ENCODE results near the gene SMAD3. TPM values are rescaled to one million over a fixed set of nuclear protein-coding genes. Genes with fewer than 3 reads are reported as not detected.

Gene SMAD3
- total RNA-seq, 1 experiment from 2014 or later: 54.8 TPM

DNA sequence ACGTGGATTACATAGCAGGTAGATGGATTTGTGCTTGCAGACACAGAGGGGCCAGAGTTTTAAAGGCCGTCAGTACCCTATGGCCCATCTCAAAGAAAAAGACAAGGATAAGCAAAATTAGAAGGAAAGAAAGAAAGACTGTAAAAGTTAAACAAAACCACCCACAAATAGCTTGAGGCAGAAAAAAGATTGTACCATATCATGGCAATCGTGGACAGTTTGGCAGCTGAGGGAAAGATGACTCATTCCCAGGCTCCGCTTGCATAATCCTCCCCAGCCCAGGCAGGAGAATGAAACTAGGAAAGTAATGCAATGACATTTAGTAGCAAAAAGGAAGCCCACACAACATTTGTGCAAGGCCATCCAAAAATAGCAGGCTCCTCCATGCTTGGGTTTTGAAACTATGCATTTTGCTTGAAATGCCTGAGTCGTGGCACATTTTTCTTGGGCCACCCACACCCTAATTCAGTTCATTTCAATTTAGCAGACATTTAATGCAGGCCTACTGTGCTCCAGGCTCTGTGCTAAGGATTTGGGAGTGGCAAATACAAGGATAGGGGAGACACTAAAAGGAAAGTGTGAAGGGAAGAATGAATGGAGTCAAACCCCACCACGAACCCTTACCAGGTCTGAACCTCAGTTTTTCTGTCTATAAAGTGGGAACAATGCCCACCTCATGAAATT is 40.9 kb upstream of the SMAD3 start:
- peak; percentile 66 for DNase-seq
- intact Hi-C loops (cut with micrococcal nuclease; ENCODE audit: unreplicated experiment): loop anchor here (1.0 kb wide), 1 partner anchor 20 kb away; no protein-coding TSS in a partner anchor
- H3K27me3 Mint-ChIP-seq (ENCODE audit: insufficient read depth, unreplicated experiment): no peaks in the 10 kb centered on the region
- Histone ChIP-seq H3K36me3 (ENCODE audit: control insufficient read depth, insufficient read depth, low read length) (no peaks in the 10 kb centered on the region), H3K4me3 (ENCODE audit: low read depth, low read length) (no peak overlapping the region), H3K27me3 (replicated peaks; ENCODE audit: control insufficient read depth, insufficient read depth, low read length) (no peaks in the 10 kb centered on the region), H3K9me3 (no peaks in the 10 kb centered on the region), H3K4me1 (peaks cover 12% of the 10 kb centered on the region)
- ChIA-PET CTCF (no interaction called here), POLR2A (no interaction called here)
- H3K9me3 Mint-ChIP-seq (ENCODE audit: unreplicated experiment): no peaks in the 10 kb centered on the region
- H3K36me3 Mint-ChIP-seq (ENCODE audit: insufficient read depth, unreplicated experiment): no peaks in the 10 kb centered on the region
- H3K4me1 Mint-ChIP-seq (ENCODE audit: low read depth, unreplicated experiment): peaks cover 18% of the 10 kb centered on the region
- no TSS peak for BruUV-seq (replicated peaks)
- TF ChIP-seq, protein P1, sequence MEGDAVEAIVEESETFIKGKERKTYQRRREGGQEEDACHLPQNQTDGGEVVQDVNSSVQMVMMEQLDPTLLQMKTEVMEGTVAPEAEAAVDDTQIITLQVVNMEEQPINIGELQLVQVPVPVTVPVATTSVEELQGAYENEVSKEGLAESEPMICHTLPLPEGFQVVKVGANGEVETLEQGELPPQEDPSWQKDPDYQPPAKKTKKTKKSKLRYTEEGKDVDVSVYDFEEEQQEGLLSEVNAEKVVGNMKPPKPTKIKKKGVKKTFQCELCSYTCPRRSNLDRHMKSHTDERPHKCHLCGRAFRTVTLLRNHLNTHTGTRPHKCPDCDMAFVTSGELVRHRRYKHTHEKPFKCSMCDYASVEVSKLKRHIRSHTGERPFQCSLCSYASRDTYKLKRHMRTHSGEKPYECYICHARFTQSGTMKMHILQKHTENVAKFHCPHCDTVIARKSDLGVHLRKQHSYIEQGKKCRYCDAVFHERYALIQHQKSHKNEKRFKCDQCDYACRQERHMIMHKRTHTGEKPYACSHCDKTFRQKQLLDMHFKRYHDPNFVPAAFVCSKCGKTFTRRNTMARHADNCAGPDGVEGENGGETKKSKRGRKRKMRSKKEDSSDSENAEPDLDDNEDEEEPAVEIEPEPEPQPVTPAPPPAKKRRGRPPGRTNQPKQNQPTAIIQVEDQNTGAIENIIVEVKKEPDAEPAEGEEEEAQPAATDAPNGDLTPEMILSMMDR (IDR thresholded peaks at IDR 0.05; ENCODE audit: insufficient read depth in 1 of 2, low read depth in 1 of 2, low read length in 1 of 2, severe bottlenecking in 1 of 2, unreplicated experiment in 1 of 2): no peak
- H3K27ac Mint-ChIP-seq (ENCODE audit: unreplicated experiment): peak overlapping the region; percentile 10
- no peak overlapping the region for H3K4me3 Mint-ChIP-seq (ENCODE audit: unreplicated experiment)

DNA sequence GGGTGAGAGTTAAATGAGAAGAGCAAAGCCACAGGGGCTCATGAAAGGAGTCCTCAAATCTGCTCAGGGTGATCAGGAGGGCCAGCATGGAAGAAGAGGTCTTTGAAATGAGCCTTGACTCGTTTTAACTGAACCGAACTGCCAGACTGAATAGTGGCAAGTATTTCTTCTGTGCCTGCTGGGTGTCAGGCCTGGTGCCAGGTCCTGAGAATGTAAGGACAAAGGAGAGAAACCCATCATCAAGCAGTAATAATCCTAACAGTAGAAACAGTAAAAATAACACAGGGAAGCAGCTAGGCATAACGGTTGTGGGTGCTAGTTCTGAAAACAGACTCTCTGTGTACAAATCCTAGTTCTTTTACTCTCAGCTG is 40.4 kb upstream of the SMAD3 start:
- Mint-ChIP-seq H3K9me3 (ENCODE audit: unreplicated experiment) (no peaks in the 10 kb centered on the region), H3K4me3 (ENCODE audit: unreplicated experiment) (no peak overlapping the region), H3K27ac (ENCODE audit: unreplicated experiment) (peak overlapping the region; percentile 10), H3K27me3 (ENCODE audit: insufficient read depth, unreplicated experiment) (no peaks in the 10 kb centered on the region), H3K4me1 (ENCODE audit: low read depth, unreplicated experiment) (peaks cover 21% of the 10 kb centered on the region), H3K36me3 (ENCODE audit: insufficient read depth, unreplicated experiment) (no peaks in the 10 kb centered on the region)
- TF ChIP-seq, protein P1 (IDR thresholded peaks at IDR 0.05; ENCODE audit: insufficient read depth in 1 of 2, low read depth in 1 of 2, low read length in 1 of 2, severe bottlenecking in 1 of 2, unreplicated experiment in 1 of 2): no peak
- Histone ChIP-seq H3K36me3 (ENCODE audit: control insufficient read depth, insufficient read depth, low read length) (no peaks in the 10 kb centered on the region), H3K4me3 (ENCODE audit: low read depth, low read length) (no peak overlapping the region), H3K27me3 (replicated peaks; ENCODE audit: control insufficient read depth, insufficient read depth, low read length) (no peaks in the 10 kb centered on the region), H3K9me3 (no peaks in the 10 kb centered on the region), H3K4me1 (peaks cover 17% of the 10 kb centered on the region)
- no TSS peak for BruUV-seq (replicated peaks)
- no peak for DNase-seq
- CTCF ChIA-PET: no interaction called here
- intact Hi-C loops (cut with micrococcal nuclease; ENCODE audit: unreplicated experiment): loop anchor here (1.0 kb wide), 1 partner anchor 19 kb away; no protein-coding TSS in a partner anchor
- POLR2A ChIA-PET: interaction anchor here (0.9 kb wide), 1 partner anchor 39 kb away, joined by 6 read pairs; no protein-coding TSS in a partner anchor

GRCh38 chr15:67025719-67026609 is 39.4 kb upstream of the SMAD3 start:
- Histone ChIP-seq H3K4me3 (ENCODE audit: low read depth, low read length) (no peak overlapping the region), H3K36me3 (ENCODE audit: control insufficient read depth, insufficient read depth, low read length) (no peaks in the 10 kb centered on the region), H3K27me3 (replicated peaks; ENCODE audit: control insufficient read depth, insufficient read depth, low read length) (no peaks in the 10 kb centered on the region), H3K4me1 (peaks cover 27% of the 10 kb centered on the region), H3K9me3 (no peaks in the 10 kb centered on the region)
- TF ChIP-seq, protein P1 (IDR thresholded peaks at IDR 0.05; ENCODE audit: insufficient read depth in 1 of 2, low read depth in 1 of 2, low read length in 1 of 2, severe bottlenecking in 1 of 2, unreplicated experiment in 1 of 2): no peak
- no peaks in the 10 kb centered on the region for H3K36me3 Mint-ChIP-seq (ENCODE audit: insufficient read depth, unreplicated experiment)
- no peaks in the 10 kb centered on the region for H3K9me3 Mint-ChIP-seq (ENCODE audit: unreplicated experiment)
- POLR2A ChIA-PET: interaction anchor here (0.6 to 0.9 kb wide), 2 partner anchors 24 to 38 kb away, joined by 3 to 6 read pairs; no protein-coding TSS in a partner anchor
- no peak overlapping the region for H3K4me3 Mint-ChIP-seq (ENCODE audit: unreplicated experiment)
- CTCF ChIA-PET: no interaction called here
- intact Hi-C loops (cut with micrococcal nuclease; ENCODE audit: unreplicated experiment): no loop called here
- no TSS peak for BruUV-seq (replicated peaks)
- no peak overlapping the region for H3K27ac Mint-ChIP-seq (ENCODE audit: unreplicated experiment)
- H3K27me3 Mint-ChIP-seq (ENCODE audit: insufficient read depth, unreplicated experiment): no peaks in the 10 kb centered on the region
- peaks cover 24% of the 10 kb centered on the region for H3K4me1 Mint-ChIP-seq (ENCODE audit: low read depth, unreplicated experiment)
- DNase-seq: no peak
